ENCODE measurements around the gene TAS2R31. TPM values are rescaled to one million over a fixed set of nuclear protein-coding genes. Genes with fewer than 3 reads are reported as not detected.
"Not testable (repeated sequence)": the region's sequence is repeated elsewhere in the genome, so short reads cannot be mapped to it uniquely, and the experiment has no call there.

Gene TAS2R31, protein sequence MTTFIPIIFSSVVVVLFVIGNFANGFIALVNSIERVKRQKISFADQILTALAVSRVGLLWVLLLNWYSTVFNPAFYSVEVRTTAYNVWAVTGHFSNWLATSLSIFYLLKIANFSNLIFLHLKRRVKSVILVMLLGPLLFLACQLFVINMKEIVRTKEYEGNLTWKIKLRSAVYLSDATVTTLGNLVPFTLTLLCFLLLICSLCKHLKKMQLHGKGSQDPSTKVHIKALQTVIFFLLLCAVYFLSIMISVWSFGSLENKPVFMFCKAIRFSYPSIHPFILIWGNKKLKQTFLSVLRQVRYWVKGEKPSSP
- 3.1 TPM for total RNA-seq

GRCh38 chr12:11031307-11031706 lies at the start of gene TAS2R31:
Gene TAS2R31 (minus strand): TSS chr12:11031407. CDS start chr12:11031335, 72 bp downstream.
- no peak for DNase-seq (ENCODE audit: low spot score)

- DNase-seq (ENCODE audit: low spot score): no peak
Measured at GRCh38 chr12:11078246-11078645, 47.0 kb upstream of the TAS2R31 start.

DNA sequence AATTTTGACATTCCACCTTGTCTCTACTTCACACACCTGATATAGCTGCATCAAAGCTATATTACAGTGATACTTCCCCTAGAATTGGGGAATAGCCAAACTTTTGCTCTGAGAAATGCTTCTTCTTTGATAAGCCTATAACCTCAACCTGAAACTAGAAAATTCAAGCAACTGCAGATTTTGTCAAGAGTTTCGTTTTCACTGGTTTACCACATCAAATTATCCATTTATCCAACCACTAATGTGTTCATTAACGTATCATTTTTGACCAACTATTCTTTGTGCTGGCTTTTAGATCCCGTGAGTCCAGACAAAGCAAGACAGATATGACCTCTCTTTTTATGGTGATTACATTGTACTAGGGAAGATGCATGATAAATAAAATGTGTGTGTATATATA lies 44.4 kb upstream of the TAS2R31 start:
- DNase-seq (ENCODE audit: low spot score): no peak

GRCh38 chr12:11071414-11071813 lies 40.2 kb upstream of the TAS2R31 start:
- no peak for DNase-seq (ENCODE audit: low spot score)

DNA sequence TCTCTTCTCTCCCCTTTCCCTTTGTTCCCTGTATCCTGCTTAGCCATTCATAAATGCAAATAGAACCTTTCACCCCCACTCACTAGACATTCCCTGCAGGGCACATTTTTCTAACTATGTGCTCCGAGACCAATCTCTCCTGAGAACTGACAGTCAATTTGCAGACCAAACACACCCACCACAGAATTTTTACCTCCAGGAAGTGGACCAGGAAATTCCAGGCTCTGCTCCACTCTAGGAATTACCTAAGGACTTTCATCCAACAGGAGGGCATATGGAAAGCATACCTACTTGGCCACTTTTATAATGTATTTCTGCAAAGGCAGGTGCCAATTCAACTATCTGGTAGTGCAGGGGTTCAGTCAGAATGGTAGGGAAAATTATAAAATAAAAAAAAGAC lies 39.8 kb upstream of the TAS2R31 start:
- DNase-seq (ENCODE audit: low spot score): no peak

- DNase-seq (ENCODE audit: low spot score): no peak
Measured at GRCh38 chr12:11069854-11070365, 38.7 kb upstream of the TAS2R31 start.

- no peak for DNase-seq (ENCODE audit: low spot score)
Measured at GRCh38 chr12:11067514-11067913, 36.3 kb upstream of the TAS2R31 start.

DNA sequence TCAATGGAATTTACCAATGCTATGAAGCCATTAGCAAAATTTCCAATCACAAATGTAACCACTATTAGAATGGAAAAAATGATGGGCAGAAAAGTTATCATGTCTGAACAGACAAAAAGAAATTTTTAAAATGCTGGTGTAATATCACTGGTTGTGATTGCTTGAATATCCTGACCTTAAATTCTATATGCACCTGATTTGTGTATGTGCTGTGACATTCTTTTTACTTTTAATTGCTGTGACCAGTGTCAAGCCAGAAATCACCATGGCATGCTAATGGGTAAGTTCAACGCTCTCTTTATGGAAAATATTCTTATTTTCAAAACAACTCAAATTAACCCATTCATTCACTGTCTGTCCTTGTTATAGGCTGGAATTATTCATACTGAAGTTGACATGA lies 31.0 kb upstream of the TAS2R31 start, which contains the start of gene TAS2R46:
Gene TAS2R46, minus strand, starts transcription at position 101 of the 400 bp plus-strand sequence. Its CDS starts 0 bp downstream, at position 101.
- not testable (repeated sequence) for DNase-seq (ENCODE audit: low spot score)

DNA sequence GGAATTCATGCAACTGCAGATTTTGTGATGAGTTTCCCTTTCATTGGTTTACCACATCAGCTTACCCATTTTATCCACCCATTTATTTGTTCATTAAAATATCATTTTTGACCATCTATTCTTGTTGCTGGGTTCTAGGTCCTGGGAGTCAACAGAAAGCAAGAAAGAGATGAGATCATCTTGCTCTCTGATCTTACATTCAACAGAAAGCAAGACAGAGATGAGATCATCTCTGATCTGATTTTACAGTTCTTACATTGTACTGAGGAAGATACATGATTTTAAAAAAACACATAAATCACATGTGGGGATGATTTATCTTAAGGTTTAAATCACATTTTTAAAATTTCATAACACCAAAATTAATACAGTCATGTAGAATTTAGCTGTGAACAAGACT lies 28.6 kb upstream of the TAS2R31 start:
- no peak for DNase-seq (ENCODE audit: low spot score)

- DNase-seq (ENCODE audit: low spot score): no peak
Measured at GRCh38 chr12:11059041-11059440, 27.8 kb upstream of the TAS2R31 start.

DNA sequence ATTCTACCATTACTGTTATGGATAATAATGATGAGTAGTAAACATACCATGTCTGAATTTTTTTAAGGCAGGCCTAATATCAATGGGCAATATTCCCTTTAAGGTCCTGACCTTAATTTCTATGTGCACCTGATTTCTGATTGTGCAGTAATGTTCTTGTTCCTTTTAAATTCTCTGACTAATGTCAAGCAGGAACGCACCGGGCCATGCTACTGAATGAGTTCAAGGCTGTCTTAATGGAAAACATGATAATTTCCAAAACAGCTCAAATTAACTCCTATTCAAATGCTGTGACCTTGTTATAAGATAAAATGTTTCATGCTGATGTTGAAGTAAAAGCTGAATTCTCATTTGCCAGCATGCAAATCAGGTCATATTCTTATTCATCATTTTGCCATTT lies 24.1 kb upstream of the TAS2R31 start:
- DNase-seq (ENCODE audit: low spot score): no peak

GRCh38 chr12:11049806-11050531 lies 18.8 kb upstream of the TAS2R31 start:
- DNase-seq (ENCODE audit: low spot score): not testable (repeated sequence)

GRCh38 chr12:11041366-11041765 lies 10.2 kb upstream of the TAS2R31 start:
- not testable (repeated sequence) for DNase-seq (ENCODE audit: low spot score)

DNA sequence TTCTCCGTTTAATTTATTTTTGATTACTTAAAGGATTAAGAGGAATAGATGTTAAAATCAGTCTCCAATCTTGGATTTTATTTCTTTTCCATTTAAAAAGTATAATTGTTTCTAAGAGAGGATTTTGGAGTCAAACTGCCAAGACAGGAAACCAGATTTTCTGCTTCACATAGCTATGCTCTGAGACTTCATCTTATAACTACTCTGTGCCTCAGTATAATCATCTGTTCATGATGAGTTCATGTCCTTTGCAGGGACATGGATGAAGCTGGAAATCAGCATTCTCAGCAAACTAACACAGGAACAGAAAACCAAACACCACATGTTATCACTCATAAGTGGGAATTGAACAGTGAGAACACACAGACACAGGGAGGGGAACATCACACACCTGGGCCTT lies 9.0 kb upstream of the TAS2R31 start:
- DNase-seq (ENCODE audit: low spot score): no peak

DNA sequence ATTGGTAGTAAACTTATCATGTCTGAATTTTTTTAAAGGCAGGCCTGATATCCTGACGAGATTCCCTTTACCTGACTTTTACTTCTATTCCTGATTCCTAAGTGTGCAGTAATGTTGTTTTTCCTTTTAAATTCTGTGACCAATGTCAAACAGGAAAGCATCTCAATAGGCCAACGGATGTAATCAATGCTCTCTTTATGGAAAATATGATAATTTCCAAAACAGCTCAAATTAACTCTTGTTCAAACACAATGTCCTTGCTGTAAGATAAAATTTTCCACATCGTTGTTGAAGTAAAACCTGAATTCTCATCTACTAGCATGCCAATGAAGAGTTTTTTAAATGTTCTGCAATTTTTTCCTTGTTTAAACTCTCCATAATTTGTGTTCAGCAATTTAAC lies 8.0 kb upstream of the TAS2R31 start:
- no peak for DNase-seq (ENCODE audit: low spot score)

GRCh38 chr12:11033959-11034358 lies 2.8 kb upstream of the TAS2R31 start:
- DNase-seq (ENCODE audit: low spot score): not testable (repeated sequence)

GRCh38 chr12:11026118-11026517 lies 5.1 kb downstream of the TAS2R31 start:
- DNase-seq (ENCODE audit: low spot score): no peak

DNA sequence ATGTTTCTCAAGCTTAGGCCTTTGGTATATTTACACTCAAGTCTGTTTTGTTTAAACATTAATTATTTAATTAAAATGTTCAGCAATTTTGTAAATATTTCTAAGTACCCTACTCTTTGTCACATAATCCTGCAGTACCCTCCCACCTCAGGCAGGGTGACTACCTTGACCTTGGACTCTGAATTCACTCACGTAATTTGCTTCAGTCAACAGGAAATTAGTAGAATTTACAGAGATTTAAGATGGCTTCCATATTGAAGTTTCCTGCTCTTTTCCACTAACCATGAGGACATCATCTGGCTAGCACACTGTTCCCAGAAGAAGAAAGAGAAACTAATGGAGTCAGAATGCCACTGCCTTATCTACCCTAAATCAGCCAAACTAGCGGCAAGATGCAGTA lies 7.8 kb downstream of the TAS2R31 start:
- no peak for DNase-seq (ENCODE audit: low spot score)

DNA sequence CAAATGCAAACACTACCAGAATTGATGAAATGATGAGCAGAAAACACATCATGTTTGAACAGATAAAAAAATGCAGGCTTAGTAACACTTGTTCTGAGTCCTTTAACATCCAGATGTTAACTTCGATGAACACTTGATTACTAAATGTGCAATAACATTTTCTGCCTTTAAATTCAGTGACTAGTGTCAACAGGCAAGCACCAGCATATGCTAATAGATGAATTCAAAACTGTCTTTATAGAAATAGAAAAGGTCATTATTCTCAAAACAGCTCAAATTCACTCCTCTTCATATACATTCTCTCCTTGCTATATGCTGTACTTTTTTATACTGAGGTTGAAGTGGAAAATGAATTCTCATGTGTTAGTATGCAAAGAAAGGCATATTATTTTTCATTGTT lies 8.7 kb downstream of the TAS2R31 start, which contains the start of gene TAS2R19:
Gene TAS2R19, minus strand, starts transcription at position 101 of the 400 bp plus-strand sequence. Its CDS starts 49 bp downstream, at position 52.
- no peak for DNase-seq (ENCODE audit: low spot score)

- DNase-seq (ENCODE audit: low spot score): no peak
Measured at GRCh38 chr12:11016937-11017336, 14.3 kb downstream of the TAS2R31 start.

GRCh38 chr12:11015775-11016430 lies 15.3 kb downstream of the TAS2R31 start:
- peak; percentile 38 for DNase-seq (ENCODE audit: low spot score)

DNA sequence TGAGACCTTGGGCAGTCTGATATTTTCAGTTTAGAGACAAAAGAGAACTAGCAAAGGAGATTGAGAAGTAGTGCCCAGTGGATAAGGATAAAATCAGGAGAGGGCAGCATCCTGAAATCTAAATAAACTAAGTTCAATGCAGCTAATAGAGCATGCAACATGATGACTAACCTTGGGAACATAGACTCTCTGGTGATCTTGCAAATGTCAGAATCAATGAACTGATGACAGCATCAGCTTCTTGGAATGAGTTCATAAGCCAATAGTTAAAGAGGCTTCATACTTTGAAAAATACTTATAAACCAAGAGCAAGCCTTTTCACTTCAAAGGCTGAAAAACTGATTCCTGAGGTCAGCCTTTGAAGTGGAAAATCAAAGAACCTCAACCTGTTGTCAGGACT lies 17.0 kb downstream of the TAS2R31 start:
- no peak for DNase-seq (ENCODE audit: low spot score)

Data from mucosa of gallbladder (tissue), 1 donor.